GM19452 (cell line): ENCODE results near the gene PPP4C.

Experiments
- ATAC-seq: cut with Tn5 transposase; IDR thresholded peaks from one replicate; pipeline ENCODE4 v1.9.1; 2021; ENCODE audit not compliant: unreplicated experiment

The PPP4C gene

GRCh38 chr16:30079480-30079879, 3.7 kb downstream of the PPP4C start:
- ATAC-seq = no peak

- no peak for ATAC-seq
These were observed 6.8 kb downstream of the PPP4C start for GRCh38 chr16:30082545-30083090.

GRCh38 chr16:30083216-30084055, 7.6 kb downstream of the PPP4C start:
- ATAC-seq = no peak

GRCh38 chr16:30084096-30084815, 8.5 kb downstream of the PPP4C start:
- no peak for ATAC-seq

- no peak for ATAC-seq
These were observed 9.0 kb downstream of the PPP4C start for GRCh38 chr16:30084816-30085159.

- ATAC-seq = no peak
These were observed 9.5 kb downstream of the PPP4C start for GRCh38 chr16:30085247-30085646.

- ATAC-seq = no peak
These were observed 10.0 kb downstream of the PPP4C start for GRCh38 chr16:30085820-30086219.

GRCh38 chr16:30086291-30087140, 10.7 kb downstream of the PPP4C start:
- no peak for ATAC-seq

- no peak for ATAC-seq
These were observed 11.5 kb downstream of the PPP4C start for GRCh38 chr16:30087181-30087898.

GRCh38 chr16:30088237-30088831, 12.5 kb downstream of the PPP4C start:
- no peak for ATAC-seq

GRCh38 chr16:30088832-30089624, 13.2 kb downstream of the PPP4C start:
- ATAC-seq = no peak

GRCh38 chr16:30090610-30091331, 15.0 kb downstream of the PPP4C start:
- no peak for ATAC-seq

- ATAC-seq = peak; percentile 69
These were observed 15.9 kb downstream of the PPP4C start, which contains the start of gene TBX6 for GRCh38 chr16:30091474-30092372. TBX6 (minus strand) TSS chr16:30091924; CDS start chr16:30091193, 731 bp downstream.

- ATAC-seq = peak; percentile 47
These were observed 16.7 kb downstream of the PPP4C start for GRCh38 chr16:30092373-30093010.

- no peak for ATAC-seq
These were observed 18.9 kb downstream of the PPP4C start for GRCh38 chr16:30094541-30095165.
